Mucosa of gallbladder (tissue), 1 donor: ENCODE results near the gene NELL1. TPM values are rescaled to one million over a fixed set of nuclear protein-coding genes. Genes with fewer than 3 reads are reported as not detected.

ENCODE experiments used
- DNase-seq: peaks from one replicate; pipeline ENCODE4 v3.0.0-alpha.2; 2020; ENCODE audit warnings: low spot score
- total RNA-seq: library from RNA; stranded (reverse); gene quantifications from one replicate; pipeline ENCODE4 v1.2.1, GENCODE V29; 2021
- donor health status: DM: no; HTN: no; CAD: no.

The NELL1 gene
- total RNA-seq, 1 donor from 2014 or later: 0.29 TPM

DNA sequence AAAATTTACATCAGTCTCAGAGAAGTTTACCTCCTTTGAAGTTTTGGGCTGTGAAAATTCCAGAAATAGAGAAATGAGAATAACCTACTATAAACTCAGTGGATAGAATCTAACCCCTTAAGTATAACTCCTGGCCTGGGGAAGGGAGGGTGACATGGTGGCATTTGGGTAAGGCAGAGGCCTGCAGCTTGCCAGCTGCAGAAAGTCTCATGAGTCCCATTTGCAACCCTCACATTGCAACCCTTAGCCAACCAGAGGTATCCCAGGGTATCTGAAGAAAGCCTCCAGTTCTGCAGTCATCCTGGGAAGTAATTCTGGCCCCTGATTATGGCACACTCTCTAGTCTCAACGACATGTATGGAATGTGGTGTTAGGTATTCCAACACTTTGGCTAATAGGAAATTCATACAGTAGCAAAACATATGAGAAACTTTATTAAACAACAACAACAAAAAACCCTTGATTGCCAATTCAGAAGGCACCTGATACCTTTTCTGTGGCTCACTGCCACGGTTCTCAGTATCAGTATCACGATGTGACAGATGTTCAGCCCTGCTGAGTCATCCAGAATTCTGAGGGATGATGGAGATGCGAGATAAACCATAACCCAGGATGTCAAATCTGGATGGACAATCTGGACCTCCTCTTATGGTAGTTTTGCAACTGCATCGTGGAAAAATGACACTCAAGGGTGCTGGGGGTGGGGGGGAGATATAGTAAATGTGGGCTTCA is 743.4 kb downstream of the NELL1 start:
- DNase-seq: no peak

DNA sequence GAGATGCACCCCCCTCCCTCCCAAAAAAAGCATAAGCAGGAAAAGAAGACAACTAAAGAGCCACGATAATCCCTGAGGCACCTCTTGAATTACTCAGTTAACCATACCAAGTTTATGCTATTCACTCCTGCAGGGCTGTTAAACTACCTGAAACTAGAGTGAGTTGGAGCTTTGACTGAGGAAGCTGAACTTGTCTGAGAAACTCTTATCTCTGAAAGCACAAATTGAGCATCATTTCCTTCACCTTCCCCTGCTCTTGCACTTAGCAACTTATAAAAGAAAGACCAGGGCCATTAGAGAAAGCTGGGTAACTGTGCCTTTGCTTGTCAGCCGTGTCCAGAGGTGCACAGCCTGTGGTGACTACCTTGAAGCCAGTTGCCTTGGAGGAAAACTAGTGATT is 745.6 kb downstream of the NELL1 start:
- no peak for DNase-seq

DNA sequence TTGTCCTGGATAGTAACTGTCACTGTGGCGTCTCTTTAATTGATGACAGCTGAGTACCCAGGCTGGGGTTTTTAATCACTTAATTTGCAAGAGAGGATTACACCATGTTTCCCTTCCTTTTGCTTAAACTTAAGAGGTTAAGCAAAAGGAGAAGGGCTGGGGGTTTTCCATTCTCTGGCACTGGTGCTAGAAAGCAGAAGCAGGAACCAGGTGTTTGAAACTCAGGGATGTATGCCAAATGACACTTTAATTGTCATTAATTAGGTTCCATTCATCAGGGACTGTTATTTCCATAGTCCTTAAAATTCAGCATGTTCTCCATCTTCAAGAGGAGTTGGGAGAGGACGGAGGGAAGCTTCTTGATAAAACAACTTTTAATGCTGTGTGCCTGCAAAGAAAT is 746.2 kb downstream of the NELL1 start:
- no peak for DNase-seq

DNA sequence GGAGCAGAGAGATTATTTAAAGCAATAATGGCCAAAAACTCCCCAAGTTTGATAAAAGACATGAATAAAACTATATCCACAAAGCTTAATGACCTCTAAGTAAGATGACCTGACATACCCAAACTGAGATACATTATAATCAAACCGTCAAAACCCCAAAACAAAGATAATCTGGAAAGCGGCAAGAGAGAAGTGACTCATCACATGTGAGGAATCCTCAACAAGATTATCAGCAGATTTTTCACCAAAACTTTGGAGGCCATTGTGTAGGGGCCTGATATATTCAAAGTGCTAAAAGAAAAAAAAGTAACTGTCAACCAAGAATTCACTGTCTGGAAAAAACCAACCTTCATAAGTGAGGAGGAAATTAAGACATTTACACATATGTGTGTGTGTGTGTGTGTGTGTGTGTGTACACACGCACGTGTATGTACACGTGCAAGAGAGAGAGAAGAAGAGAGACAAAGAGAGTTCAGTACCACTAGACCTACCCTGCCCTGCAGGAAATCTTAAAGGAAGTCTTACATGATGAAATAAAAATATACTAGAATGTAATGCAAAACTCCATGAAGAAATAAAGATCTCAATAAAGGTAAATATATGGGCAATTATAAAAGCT is 752.4 kb downstream of the NELL1 start:
- DNase-seq: no peak

DNA sequence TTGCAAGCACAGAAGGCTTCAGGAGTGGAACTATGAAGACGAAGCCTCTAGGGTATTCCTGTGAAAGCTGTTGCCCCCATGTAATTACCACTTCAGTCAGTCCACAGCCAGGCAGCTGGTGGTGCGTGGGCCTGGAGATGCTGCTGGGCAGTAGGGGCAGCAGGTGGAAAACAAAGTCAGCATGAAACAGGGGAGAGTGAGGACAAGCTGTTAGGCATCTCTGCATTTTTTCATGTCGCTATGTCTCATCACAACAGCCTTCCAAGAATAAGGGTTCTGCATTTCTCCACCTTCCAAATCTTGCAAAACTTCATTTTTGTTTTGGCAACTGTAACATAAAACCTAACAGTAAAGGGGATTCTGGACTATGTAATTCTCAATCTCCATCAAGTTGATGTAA is 757.5 kb downstream of the NELL1 start:
- no peak for DNase-seq

DNA sequence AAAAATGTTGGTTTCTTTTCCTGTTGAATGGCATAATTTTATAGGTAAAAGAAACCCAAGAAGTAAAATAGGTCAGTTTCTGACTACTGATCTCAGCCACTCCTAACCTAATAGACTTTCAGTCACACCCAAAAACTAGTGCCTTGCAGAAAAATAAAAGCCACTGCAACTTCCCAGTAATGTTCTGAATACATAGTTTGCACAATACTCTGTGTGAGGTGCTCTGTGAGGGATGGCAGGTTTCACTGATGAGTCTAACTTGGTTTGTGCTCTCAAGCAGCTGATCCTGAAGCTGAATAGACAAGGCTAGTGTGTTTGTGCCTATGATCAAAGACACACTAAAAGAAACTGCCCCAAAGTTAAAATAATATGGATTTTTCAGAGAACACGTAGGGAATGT is 758.3 kb downstream of the NELL1 start:
- DNase-seq: no peak

DNA sequence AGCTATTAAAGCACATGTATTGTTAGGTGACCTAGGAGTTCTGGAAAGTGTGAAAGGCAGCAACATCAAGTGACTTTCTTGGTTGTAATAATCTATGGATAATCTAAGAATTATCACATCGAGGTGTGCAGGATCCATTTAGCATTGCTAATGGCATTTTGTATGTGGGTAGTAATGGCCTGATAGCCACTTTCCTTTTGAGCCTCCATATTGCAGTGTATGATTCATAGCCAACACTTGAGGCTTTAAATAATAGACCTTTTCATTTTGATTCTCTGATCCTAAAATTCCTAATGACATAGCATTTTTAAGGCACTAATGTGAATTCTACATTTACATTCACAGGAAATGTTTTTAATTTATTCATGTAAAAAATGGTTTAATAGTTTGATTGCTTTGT is 759.4 kb downstream of the NELL1 start:
- DNase-seq: no peak

DNA sequence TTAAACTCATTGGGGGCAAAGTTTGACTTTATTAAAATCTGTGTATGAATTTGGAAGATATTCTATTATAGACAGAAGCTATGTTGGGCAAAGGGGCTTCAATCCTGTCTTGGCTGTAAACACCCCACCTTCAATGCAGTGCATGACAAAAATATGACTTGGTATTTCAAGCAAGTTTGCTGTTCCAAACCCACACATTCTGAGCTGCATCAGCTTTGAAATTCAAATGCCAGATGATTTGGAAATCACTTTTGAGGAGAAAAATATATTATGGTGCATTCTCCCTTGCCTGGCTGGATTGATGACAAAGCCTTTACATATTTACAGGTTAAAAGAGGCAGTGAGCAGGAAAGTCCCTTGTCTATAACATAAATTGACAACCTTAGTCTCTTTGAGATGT is 760.0 kb downstream of the NELL1 start:
- no peak for DNase-seq

DNA sequence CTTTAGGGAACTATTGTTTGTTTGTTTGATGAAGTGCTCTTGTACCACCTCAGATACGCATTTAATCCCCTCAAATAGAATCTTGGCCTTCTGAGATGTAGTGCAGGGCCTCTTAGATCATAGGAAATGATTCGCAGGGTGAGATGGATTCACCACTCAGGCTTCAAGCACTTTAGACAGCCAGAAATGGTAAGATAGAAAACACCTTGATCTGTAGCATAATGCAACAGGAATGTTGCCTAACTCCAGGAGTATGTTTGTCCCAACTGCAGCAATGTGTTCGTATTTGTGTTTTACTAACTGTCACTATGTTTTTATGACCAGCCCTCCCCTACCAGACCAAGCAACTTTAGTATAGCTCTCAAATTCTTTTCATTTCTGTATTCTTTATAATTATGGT is 761.2 kb downstream of the NELL1 start:
- DNase-seq: no peak

DNA sequence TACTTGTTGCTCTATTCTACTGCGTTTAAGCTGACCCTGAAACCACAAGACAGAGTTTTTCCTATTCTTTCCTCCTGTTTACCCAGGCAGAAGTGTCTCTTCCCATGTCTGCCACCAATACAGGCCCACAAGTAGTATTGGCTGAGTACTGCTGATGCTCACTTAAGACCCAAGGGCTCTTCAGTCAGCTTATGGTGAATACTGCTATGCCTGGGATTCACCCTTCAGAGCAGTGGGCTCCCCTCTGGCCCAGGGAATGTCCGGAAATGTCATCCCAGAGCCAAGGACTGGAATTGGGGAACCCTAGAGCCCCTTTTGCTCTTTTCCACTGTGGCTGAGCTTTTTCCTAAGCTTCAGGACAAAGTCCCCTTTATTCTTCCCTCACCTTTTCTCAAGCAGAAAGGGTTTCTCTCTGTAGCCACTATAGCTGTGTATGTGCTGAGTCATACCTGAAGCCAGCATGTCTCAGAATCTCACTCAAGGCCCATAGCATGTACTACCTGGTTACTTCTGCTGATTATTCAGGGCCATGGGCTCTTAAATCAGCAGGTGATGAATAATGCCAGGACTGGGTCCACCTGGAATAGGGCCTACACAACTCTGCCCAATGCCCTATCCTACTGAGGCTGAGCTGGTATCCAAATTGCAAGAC is 777.7 kb downstream of the NELL1 start:
- DNase-seq: no peak

DNA sequence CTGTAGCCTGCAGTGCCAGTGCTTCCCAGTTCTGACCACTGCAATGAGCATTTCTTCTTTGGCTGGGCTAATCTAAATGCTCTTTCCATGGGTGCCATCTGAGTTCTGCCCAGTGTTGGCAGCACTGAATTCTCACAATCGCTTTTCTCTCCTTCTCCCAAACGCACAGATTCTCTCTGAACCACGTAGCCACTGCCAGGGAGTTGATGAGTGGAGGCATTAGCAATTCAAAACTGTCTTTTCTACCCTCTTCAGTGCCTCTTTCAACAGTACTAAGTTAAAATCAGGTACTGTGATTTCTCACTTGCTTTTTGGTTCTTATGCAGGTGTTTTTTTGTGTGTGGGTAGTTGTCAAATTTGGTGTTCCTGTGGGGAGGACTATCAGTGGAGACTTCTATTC is 778.5 kb downstream of the NELL1 start:
- DNase-seq: no peak

DNA sequence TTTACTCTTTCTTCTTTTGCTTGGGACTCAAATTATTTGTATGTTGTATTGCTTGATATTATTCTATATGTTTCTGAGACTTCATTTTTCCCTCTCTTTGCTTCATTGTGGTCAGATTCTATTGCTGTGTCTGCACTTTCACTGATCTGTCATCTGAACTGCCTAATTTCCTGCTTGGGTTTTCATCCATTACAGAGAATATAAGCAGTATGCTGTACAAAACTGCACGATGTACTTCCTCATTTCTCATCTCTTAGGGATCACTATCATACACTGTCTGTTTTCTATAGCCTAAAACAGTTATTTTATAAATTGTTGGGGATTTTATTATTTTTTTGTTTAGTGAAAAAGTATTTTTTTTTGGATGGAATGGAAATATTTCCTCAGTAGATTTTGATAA is 786.8 kb downstream of the NELL1 start:
- DNase-seq: no peak

DNA sequence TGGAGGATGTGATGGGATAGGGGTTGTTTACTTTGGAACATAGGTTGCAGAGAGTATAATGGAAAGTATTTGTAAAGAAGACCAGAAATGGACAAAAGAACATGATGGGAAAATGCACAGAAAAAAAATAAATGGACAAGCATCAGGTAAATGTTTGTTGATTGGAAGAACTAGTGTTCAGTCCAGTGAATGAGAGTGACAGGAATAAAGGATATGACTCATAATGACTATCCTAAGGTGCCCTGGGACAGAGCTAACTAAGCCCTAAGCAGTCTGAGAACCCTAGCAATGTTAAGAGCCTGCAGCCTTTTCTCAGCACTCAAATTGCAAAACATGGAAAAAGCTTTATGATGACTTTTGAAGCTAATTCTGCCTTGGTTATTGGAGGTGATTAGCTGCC is 790.7 kb downstream of the NELL1 start:
- no peak for DNase-seq

DNA sequence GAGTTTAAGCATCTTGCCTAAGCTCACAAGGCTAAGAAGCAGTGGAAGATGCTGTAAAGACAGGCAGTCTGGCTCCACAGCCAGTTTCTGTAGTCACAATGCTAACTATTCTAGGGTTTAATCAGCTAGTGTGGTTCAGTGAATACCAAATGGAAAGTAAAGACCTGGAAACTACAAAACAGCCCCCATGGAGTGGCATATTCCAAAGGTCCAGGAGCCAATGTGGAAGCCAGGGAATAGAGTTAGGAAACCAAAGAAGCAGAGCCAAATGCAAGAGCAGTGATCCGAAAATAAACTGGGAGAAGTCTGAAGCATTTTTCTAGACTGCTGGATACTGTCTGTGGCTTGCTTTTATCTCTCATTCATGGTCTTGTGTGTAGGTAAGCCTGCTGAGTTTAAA is 792.3 kb downstream of the NELL1 start:
- DNase-seq: no peak

DNA sequence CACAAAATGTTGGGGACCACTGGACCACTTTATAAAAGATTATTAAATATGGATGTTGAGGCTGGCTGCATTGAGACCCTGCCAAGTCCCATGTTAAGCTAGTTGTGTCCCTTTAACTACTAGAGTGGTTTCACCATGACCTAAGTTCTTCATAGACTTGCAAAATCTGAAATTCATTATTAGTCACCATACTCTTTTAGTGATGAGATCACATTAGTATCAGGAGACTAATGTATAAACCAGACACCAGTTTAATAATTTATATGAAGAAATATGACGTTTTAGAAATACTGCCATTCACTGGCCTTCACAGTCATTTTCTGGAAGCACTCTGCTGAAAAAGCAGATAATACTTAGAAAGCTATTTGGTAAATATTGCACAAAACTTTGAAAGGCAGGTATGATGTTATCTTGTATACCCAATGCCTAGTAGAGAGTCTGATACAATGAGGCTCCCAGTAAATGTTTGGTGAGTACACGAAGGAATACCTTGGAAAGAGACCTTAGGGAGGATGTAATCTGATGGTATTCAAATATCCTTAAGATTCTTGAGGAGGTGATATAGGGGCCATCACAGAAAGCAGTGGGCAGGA is 795.3 kb downstream of the NELL1 start:
- no peak for DNase-seq

DNA sequence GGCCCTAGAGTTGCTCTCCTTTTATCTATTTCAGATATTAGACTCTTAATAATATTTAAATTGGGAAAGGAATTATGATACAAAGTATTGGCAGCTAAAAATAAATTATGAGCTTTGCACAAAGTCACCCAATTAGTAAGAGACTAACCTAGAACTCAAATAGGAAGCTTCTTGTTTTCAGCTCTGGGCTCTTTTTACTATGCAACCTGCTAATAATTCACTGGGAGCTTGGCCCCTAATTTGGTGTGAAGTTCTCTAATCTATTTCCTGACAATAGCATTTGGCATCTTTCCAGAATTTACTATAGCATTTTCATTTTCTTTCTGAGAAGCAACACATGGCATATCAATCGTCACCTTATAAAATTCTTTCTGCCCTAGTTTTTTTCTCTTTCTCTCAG is 795.8 kb downstream of the NELL1 start:
- DNase-seq: no peak

DNA sequence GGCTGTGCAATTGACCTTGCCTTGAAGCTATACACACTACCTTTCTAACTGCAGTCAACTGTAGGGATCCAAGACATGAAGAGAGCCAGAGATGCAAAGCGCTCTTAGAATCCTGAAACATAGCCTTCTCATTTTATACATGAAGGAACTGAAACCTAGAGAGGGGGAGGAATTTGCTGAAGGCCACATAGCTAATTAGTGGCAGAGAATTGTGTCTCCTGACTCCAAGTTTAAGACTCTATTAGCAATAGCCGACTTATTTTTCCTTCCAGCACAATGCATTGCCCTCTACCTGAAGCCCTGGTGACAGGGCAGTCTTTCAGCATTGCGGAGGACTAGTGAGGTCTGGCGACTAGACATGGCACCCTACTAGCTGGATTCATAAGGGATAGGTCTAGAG is 796.5 kb downstream of the NELL1 start:
- DNase-seq: no peak

DNA sequence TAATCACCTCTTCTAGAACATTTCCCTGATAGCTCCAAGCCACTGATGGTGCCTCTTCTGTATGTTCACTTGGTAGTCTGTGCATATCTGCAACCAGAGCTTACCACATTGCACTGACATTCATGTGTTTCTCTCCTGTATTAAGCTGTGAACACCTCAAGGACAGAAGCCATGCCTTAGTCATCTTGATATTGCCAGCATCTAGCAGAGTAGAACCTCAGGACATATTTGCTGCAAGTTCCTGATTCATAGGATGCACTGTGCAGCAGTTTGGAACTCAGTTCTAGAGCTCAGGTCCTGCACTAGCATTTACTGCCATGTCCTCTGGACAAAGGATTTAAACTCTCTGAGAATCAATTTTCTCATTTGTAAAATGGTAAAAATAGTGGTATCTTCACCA is 801.1 kb downstream of the NELL1 start:
- DNase-seq: no peak

DNA sequence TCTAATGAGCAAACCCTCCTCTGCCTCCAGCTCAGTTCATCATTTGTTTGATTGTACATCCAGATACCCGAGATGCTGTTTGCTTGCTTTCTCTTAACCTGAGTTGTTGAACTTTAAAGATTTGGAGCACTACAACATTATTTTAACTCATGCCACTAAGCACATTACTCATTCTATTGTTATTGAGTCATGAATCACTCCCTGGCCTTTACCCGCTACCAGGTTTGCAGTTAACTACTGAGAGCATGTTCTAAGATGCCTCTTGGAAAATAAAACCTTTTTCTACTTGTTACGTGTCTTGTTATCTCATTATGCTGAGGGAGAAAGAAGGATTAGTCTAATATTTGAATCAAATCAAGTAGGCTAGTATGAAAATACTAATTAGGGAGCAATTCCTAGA is 802.9 kb downstream of the NELL1 start:
- DNase-seq: no peak

DNA sequence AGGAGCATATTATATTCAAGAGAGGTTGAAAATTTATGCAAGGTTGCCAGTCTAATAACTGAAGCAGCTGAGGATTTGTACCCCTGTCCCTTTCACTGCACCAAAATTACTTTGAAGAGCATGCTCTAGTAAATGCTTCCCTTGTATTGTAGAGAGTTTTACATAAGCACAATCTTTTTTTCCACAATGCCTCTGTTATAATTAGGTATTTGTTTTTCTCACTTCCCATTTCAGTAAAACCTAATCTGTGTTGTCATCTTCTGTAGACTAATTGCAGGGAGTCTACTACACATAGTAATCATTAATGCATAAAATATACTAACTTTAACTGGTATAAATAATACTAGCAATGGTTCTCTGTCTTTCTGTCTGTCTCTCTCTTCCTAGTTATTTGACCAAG is 805.1 kb downstream of the NELL1 start:
- DNase-seq: no peak

DNA sequence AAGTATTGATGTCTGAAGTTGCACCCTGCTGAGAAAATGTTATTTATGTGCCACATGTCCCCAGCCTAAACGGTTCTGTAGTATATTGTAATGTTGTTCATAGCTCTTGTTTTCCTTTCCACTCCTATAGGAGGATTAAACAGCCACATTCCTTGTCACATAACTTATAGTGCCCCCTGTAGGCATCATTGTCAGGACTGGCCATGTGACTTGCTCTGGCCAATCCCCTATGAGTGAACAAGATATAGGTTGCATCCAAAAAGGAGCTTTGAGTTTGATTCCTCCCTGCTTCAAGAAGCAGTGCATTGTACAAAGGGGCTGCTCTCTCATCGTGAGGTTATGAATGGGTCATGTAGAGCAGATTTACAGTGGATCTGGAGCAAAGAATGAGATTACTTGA is 805.9 kb downstream of the NELL1 start:
- no peak for DNase-seq

DNA sequence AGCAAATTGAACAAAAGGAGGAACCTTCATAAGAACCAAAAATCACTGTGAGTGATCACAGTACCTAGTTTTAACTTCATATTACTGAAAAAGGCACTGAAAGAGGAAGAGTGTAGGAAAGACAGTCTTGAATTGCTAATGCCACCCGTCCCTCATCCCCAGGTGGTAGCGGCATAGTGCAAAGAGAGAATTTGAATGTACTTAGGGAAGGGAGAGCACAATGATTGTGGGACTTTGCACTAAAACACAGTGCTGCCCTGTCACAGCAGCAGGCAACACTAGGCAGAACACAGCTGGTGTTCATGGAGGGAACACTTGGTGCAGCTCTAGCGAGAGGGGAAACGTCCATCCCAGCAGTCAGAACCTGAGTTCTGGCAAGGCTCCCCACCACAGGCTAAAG is 807.2 kb downstream of the NELL1 start:
- DNase-seq: no peak

DNA sequence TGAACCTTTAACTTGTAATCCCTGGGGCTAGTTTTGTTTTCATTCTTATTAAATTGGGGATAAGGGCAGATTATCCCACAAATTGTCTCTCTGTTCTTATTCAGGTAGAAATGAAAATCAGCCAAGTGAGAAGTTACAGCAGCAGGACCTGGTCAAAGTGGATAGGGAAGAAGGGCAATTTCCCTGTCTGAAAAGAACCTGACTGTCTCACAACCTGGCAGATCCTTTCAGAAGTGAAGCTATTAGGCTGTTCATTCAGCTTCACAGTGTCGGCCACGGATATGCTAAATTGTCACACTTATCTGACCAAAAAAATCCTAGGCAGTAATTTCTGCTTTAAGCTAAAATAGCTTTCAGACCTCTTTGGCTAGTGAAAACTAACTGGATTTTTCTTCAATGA is 810.9 kb downstream of the NELL1 start:
- no peak for DNase-seq
